ENCODE data around the gene HS6ST3.

Gene HS6ST3

GRCh38 chr13:96690998-96691397 lies 601.1 kb downstream of the HS6ST3 start:
- no peak for DNase-seq (ENCODE audit: extremely low spot score)
- ChIA-PET POLR2A (no interaction called here), CTCF (no interaction called here)
- TF ChIP-seq, protein P1, sequence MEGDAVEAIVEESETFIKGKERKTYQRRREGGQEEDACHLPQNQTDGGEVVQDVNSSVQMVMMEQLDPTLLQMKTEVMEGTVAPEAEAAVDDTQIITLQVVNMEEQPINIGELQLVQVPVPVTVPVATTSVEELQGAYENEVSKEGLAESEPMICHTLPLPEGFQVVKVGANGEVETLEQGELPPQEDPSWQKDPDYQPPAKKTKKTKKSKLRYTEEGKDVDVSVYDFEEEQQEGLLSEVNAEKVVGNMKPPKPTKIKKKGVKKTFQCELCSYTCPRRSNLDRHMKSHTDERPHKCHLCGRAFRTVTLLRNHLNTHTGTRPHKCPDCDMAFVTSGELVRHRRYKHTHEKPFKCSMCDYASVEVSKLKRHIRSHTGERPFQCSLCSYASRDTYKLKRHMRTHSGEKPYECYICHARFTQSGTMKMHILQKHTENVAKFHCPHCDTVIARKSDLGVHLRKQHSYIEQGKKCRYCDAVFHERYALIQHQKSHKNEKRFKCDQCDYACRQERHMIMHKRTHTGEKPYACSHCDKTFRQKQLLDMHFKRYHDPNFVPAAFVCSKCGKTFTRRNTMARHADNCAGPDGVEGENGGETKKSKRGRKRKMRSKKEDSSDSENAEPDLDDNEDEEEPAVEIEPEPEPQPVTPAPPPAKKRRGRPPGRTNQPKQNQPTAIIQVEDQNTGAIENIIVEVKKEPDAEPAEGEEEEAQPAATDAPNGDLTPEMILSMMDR (IDR thresholded peaks at IDR 0.05; ENCODE audit: control extremely low read depth, extremely low read depth, low read depth, missing control alignments), result no peak

- ChIA-PET CTCF (no interaction called here), POLR2A (no interaction called here)
- TF ChIP-seq, protein P1 (IDR thresholded peaks at IDR 0.05; ENCODE audit: control extremely low read depth, extremely low read depth, low read depth, missing control alignments), result no peak
- no peak for DNase-seq (ENCODE audit: extremely low spot score)
Observed at GRCh38 chr13:96696389-96696900, 606.5 kb downstream of the HS6ST3 start.

DNA sequence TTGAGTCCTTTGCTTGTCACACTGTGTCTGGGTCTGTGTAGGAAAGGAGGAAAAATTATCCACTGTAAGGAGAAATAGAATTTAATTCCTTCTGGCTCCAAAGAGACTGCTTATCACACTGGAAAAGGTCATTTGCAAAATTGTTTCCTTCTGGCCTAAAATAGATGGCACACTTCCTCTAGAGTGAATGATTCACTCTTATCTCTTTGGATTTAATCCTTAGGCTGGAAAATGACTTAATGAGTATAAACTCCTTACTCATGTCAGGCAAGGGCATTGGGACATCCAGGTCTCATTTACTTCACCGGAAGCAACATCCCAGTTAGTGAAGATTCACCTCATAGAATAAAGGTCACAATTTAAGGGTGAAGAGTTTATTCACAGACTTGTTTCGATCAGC lies 610.8 kb downstream of the HS6ST3 start:
- DNase-seq (ENCODE audit: extremely low spot score), result no peak
- TF ChIP-seq, protein P1 (IDR thresholded peaks at IDR 0.05; ENCODE audit: control extremely low read depth, extremely low read depth, low read depth, missing control alignments), result no peak
- ChIA-PET POLR2A (no interaction called here), CTCF (no interaction called here)

- ChIA-PET POLR2A (no interaction called here), CTCF (no interaction called here)
- TF ChIP-seq, protein P1 (IDR thresholded peaks at IDR 0.05; ENCODE audit: control extremely low read depth, extremely low read depth, low read depth, missing control alignments), result no peak
Observed at GRCh38 chr13:96707146-96707545, 617.2 kb downstream of the HS6ST3 start.

GRCh38 chr13:96710166-96710862 lies 620.4 kb downstream of the HS6ST3 start:
- TF ChIP-seq, protein P1 (IDR thresholded peaks at IDR 0.05; ENCODE audit: control extremely low read depth, extremely low read depth, low read depth, missing control alignments), result no peak
- no peak for DNase-seq (ENCODE audit: extremely low spot score)
- CTCF ChIA-PET, result no interaction called here
- POLR2A ChIA-PET, result no interaction called here

More at GRCh38 chr13:96707146-96707545, 617.2 kb downstream of the HS6ST3 start:
- no peak for DNase-seq (ENCODE audit: extremely low spot score)

- ChIA-PET POLR2A (no interaction called here), CTCF (no interaction called here)
- DNase-seq (ENCODE audit: extremely low spot score), result no peak
- TF ChIP-seq, protein P1 (IDR thresholded peaks at IDR 0.05; ENCODE audit: control extremely low read depth, extremely low read depth, low read depth, missing control alignments), result no peak
Observed at GRCh38 chr13:96720446-96720845, 630.5 kb downstream of the HS6ST3 start.

Measured in GM10248 (cell line).